ENCODE data around the gene NR2C2.

GRCh38 chr3:15009167-15009566 is 61.8 kb downstream of the NR2C2 start:
- no peak for TF ChIP-seq POLR2AphosphoS5 (IDR thresholded peaks at IDR 0.05; ENCODE audit: low read depth, low read length)
- TF ChIP-seq TAF1 (IDR thresholded peaks at IDR 0.05; ENCODE audit: borderline replicate concordance, insufficient read depth, low read length), result no peak
- TF ChIP-seq REST (IDR thresholded peaks at IDR 0.05; ENCODE audit: insufficient read depth in 1 of 2, low read depth in 2 of 2, low read length in 2 of 2), result no peak
- no peak for TF ChIP-seq SIN3A (IDR thresholded peaks at IDR 0.05; ENCODE audit: borderline replicate concordance, insufficient read depth, low read length)
